Measurements from ENCODE around the gene ZNF829. TPM values are rescaled to one million over a fixed set of nuclear protein-coding genes. Genes with fewer than 3 reads are reported as not detected.

ZNF829 gene
- total RNA-seq, 2 donors from 2014 or later, result 2.2 to 2.4 TPM

DNA sequence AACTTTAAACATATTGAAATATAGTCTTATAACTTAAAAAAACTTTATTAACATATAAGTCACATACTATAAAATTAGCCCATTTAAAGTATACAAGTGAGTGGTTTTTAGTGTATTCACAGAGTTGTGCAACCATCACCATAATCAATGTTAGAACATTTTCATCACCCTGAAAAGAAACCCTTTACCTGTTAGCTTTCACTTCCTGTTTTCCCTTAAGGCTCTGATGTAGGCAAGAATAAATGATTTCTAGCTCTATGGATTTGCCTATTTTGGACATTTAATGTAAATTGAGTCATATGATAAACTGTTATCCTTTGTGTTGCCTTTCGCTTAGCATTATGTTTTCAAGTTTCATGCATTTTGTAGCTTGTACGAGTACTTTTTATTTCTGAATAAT lies 15.6 kb upstream of the ZNF829 start:
- Histone ChIP-seq H3K9me3 (peaks cover 0 to 64% of the 10 kb centered on the region in 2 donors), H3K27me3 (no peaks in the 10 kb centered on the region), H3K4me1 (no peaks in the 10 kb centered on the region), H3K4me3 (no peak overlapping the region), H3K36me3 (peaks cover 16% of the 10 kb centered on the region), H3K27ac (no peak overlapping the region)
- TF ChIP-seq, protein P1, sequence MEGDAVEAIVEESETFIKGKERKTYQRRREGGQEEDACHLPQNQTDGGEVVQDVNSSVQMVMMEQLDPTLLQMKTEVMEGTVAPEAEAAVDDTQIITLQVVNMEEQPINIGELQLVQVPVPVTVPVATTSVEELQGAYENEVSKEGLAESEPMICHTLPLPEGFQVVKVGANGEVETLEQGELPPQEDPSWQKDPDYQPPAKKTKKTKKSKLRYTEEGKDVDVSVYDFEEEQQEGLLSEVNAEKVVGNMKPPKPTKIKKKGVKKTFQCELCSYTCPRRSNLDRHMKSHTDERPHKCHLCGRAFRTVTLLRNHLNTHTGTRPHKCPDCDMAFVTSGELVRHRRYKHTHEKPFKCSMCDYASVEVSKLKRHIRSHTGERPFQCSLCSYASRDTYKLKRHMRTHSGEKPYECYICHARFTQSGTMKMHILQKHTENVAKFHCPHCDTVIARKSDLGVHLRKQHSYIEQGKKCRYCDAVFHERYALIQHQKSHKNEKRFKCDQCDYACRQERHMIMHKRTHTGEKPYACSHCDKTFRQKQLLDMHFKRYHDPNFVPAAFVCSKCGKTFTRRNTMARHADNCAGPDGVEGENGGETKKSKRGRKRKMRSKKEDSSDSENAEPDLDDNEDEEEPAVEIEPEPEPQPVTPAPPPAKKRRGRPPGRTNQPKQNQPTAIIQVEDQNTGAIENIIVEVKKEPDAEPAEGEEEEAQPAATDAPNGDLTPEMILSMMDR (IDR thresholded peaks at IDR 0.05), result no peak
- no peak for DNase-seq (ENCODE audit: low spot score)

DNA sequence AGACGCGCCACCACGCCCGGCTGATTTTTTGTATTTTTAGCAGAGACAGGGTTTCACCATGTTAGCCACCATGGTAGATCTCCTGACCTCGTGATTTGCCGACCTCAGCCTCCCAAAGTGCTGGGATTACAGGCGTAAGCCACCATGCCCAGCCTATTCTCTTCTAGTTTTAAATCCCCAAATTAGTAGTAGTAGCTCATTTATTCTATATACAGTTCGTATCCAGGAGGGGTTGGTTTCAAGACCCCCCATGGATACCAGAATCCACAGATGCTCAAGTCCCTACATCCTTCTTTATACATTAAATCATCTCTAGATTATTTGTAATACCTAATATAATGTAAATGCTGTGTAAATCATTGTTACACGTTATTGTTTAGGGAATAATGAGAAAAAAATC lies 2.0 kb upstream of the ZNF829 start:
- H3K27me3 ChIP-seq, result no peaks in the 10 kb centered on the region
- no peak for DNase-seq (ENCODE audit: low spot score)
- no peak overlapping the region for H3K4me3 ChIP-seq
- H3K9me3 ChIP-seq, result peaks cover 0 to 14% of the 10 kb centered on the region in 2 donors
- TF ChIP-seq, protein P1 (IDR thresholded peaks at IDR 0.05), result no peak
- peaks cover 40% of the 10 kb centered on the region for H3K36me3 ChIP-seq
- peaks cover 0 to 14% of the 10 kb centered on the region in 2 donors for H3K4me1 ChIP-seq
- H3K27ac ChIP-seq, result no peak overlapping the region

DNA sequence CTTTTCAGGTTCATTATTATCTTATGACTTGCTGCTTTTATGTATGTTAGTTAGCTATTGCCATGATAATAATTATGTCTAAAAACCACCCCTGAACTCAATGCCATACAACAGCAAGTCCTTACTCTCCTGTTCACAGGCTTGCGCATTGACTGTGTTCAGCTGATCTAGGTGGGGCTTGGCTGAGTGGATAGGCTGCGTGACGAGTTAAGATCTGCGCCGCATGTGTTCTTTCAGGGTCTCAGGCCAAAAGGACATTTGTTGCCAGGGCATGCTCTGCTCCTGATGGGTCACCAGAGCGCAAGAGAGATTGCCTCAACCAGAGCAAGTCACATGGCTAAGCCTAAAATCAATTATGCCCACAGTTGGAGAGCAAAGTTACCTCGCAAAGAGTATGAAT lies 900 bp upstream of the ZNF829 start:
- peaks cover 0 to 14% of the 10 kb centered on the region in 2 donors for H3K4me1 ChIP-seq
- H3K36me3 ChIP-seq, result peaks cover 32% of the 10 kb centered on the region
- H3K27ac ChIP-seq, result peak overlapping the region; percentile 93 to 98
- peak overlapping the region; percentile 78 to 87 for H3K4me3 ChIP-seq
- peaks cover 0 to 15% of the 10 kb centered on the region in 2 donors for H3K9me3 ChIP-seq
- TF ChIP-seq, protein P1 (IDR thresholded peaks at IDR 0.05), result no peak
- H3K27me3 ChIP-seq, result no peaks in the 10 kb centered on the region
- DNase-seq (ENCODE audit: low spot score), result no peak

DNA sequence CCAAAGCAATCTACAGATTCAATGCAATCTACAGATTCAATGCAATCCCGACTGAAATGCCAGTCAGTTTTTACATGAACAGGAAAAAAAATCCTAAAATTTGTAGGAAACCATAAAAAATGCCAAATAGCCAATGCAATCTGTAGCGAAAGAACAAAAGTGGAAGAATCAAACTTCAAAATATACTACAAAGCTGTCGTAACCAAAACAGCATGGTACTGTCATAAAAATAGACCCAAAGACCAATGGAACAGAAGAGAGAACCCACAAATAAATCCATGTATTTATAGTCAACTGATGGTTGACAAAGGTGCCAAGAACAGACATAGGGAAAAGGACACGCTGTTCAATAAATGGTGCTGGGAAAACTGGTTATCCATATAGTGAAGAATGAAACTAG lies 17.7 kb downstream of the ZNF829 start:
- Histone ChIP-seq H3K36me3 (peaks cover 82% of the 10 kb centered on the region), H3K4me1 (no peaks in the 10 kb centered on the region), H3K27ac (no peak overlapping the region), H3K27me3 (no peaks in the 10 kb centered on the region), H3K4me3 (no peak overlapping the region), H3K9me3 (peaks cover 46 to 99% of the 10 kb centered on the region in 2 donors)
- TF ChIP-seq, protein P1 (IDR thresholded peaks at IDR 0.05), result no peak
- DNase-seq (ENCODE audit: low spot score), result no peak

DNA sequence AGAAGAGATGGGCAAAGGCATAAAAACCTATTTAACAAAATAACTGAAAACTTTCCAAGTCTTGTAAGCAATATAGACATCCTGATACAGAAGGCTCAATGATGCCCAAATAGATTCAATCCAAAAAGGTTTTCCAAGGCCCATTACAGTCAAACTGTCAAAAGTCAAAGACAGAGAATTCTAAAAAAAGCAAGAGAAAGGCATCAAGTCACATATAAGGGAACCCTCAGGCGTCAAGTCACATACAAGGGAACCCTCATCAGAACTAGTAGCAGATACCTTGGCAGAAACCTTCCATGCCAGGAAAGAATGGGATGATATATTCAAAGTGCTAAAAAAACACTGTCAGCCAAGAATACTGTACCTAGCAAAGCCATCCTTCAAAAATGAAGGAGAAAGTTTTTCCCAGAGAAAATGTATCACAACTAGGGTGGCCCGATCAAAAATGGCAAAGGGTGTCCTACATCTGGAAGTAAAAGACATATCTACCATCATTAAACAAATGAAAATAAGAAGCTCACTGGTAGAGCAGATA lies 21.2 kb downstream of the ZNF829 start:
- no peaks in the 10 kb centered on the region for H3K4me1 ChIP-seq
- peaks cover 84% of the 10 kb centered on the region for H3K36me3 ChIP-seq
- TF ChIP-seq, protein P1 (IDR thresholded peaks at IDR 0.05), result no peak
- no peak overlapping the region for H3K4me3 ChIP-seq
- no peak overlapping the region for H3K27ac ChIP-seq
- peaks cover 74 to 99% of the 10 kb centered on the region in 2 donors for H3K9me3 ChIP-seq
- DNase-seq (ENCODE audit: low spot score), result no peak
- no peaks in the 10 kb centered on the region for H3K27me3 ChIP-seq

DNA sequence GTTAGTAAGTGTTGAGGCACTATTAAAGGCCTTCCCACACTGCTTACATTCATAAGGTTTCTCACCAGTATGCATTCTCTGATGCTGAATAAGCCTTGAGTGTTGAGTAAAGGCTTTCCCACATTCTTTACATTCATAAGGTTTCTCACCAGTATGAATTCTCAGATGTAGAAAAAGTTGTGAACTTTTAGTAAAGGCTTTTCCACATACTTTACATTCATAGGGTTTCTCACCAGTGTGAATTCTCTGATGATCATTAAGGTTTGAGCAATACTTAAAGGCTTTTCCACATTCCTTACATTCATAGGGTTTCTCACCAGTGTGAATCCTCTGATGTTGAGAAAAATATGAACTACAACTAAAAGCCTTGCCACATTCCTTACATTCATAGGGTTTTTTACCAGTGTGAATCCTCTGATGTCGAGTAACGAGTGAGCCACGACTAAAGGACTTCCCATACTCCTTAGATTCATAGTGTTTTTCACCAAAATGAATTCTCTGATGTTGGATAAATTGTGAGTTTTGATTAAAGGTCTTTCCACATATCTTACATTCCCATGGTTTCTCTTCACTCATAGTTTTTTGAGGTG lies 24.2 kb downstream of the ZNF829 start:
- TF ChIP-seq, protein P1 (IDR thresholded peaks at IDR 0.05), result no peak
- no peak for DNase-seq (ENCODE audit: low spot score)
- H3K27me3 ChIP-seq, result no peaks in the 10 kb centered on the region
- H3K27ac ChIP-seq, result no peak overlapping the region
- peaks cover 81 to 100% of the 10 kb centered on the region in 2 donors for H3K9me3 ChIP-seq
- peaks cover 82% of the 10 kb centered on the region for H3K36me3 ChIP-seq
- no peak overlapping the region for H3K4me3 ChIP-seq
- no peaks in the 10 kb centered on the region for H3K4me1 ChIP-seq
